ENCODE data around the gene CDK5.

The CDK5 gene

DNA sequence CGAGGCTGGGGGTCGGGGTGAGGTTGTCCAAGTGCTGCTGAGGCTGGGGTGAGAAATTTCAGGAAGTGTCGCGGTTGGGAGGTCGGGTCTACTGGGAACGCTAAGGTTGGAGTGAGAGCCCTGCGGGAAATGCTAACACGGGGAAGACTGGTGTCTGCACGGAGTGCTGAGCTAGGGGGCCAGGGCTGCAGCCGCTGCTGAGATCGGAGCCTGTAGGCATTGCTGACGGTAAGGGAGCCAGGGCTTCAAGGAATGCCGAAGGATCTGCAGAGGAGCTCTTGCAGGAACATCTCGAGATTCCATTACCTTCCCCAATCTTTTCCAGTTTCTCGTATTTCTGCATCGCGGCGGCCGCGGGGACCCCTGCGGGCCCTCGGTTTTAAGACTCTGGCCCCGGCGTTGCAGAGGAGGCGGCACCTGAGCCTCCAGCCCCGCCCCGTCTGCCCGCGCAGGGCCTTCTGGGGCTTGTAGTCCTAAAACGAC, at the start of gene CDK5:
Gene CDK5, minus strand, starts transcription at position 392 of the 483 bp plus-strand sequence. Its CDS starts 49 bp downstream, at position 343.
- no peak for DNase-seq

GRCh38 chr7:151104411-151105235, 46.9 kb upstream of the CDK5 start:
- DNase-seq = peak; percentile 69

- no peak for DNase-seq
Observed at GRCh38 chr7:151103973-151104372, 46.3 kb upstream of the CDK5 start.

GRCh38 chr7:151102991-151103390, 45.3 kb upstream of the CDK5 start:
- no peak for DNase-seq

GRCh38 chr7:151101621-151102396, 44.1 kb upstream of the CDK5 start:
- no peak for DNase-seq

DNA sequence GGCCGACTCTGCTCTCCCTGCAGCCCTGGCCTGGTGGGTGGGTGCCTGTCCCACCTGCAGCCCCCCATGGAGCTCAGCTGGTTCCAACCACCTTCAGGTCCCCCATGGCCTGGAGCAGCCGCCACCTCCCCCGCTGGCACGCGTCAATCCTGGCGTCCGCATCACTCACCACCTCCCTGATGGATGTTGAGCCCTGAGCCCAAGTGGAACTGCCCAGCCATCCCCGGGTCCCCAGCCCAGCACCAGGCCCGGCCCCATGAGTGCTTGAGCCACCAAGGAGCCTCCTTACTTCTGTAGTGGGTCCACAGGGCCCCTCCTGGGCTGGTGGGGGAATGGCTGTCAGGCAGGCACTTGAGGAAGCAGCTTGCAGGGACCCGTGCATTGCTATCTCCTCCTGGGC, 43.2 kb upstream of the CDK5 start:
- no peak for DNase-seq

GRCh38 chr7:151099486-151100211, 42.0 kb upstream of the CDK5 start:
- DNase-seq = no peak

- no peak for DNase-seq
Observed at GRCh38 chr7:151095828-151096475, 38.3 kb upstream of the CDK5 start.

- DNase-seq = no peak
Observed at GRCh38 chr7:151095123-151095797, 37.6 kb upstream of the CDK5 start.

DNA sequence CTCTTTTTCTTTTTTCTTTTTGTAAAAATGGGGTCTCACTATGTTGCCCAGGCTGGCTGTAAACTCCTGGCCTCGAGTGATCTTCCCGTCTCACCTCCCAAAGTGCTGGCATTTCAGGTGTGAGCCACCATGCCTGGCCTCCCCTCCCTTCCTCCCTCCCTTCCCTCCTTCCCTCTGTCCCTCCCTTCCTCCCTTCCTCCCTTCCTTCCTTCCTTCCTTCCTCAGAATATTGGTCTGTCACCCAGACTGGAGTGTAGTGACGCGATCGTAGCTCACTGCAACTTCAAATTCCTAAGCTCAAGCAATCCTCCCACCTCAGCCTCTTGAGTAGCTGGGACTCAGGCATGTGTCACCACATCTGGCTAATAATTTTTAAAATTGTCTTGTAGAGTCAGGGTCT, 37.0 kb upstream of the CDK5 start:
- no peak for DNase-seq

GRCh38 chr7:151093748-151094147, 36.1 kb upstream of the CDK5 start:
- no peak for DNase-seq

DNA sequence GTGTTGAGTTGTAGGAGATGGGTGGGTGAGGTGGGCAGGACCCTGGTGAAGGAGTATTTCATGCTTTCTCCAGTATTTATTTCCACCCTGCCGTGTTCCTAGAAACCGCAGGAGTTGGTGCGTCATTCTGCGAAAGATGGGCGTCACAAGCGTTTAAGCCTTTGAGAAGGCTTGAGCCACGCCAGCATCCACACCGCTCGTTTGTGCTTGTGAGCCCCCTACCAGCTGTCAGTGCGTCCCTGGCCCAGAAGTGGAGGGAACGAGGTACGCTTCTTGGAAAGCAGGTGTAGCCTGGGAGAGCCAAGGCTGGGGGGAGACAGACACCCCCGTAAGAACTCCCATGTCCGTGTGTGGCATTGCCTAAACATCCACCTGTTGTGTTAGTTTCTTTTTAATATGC, 34.3 kb upstream of the CDK5 start:
- no peak for DNase-seq

DNA sequence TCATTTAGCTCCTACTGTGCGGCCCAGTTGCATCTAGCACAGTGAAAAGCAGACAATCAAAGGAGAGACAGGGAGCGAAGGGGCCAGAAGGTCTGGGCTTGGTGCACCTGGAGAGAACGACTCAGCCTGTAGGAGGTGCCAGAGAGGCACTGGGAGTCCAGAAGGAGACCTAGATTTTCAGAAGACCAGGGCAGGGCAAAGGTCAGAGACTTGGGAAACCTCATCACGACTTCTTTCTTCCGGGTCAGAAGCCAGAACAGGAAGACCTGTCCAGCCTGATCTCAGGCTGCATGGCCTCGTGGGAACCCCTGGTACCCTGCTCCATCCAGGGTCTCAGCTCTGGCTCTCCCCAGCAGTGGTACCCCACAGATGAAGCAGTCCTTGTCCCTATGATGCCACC, 33.7 kb upstream of the CDK5 start:
- DNase-seq = no peak

- DNase-seq = no peak
Observed at GRCh38 chr7:151091003-151091402, 33.3 kb upstream of the CDK5 start.

- DNase-seq = no peak
Observed at GRCh38 chr7:151089893-151090730, 32.4 kb upstream of the CDK5 start.

DNA sequence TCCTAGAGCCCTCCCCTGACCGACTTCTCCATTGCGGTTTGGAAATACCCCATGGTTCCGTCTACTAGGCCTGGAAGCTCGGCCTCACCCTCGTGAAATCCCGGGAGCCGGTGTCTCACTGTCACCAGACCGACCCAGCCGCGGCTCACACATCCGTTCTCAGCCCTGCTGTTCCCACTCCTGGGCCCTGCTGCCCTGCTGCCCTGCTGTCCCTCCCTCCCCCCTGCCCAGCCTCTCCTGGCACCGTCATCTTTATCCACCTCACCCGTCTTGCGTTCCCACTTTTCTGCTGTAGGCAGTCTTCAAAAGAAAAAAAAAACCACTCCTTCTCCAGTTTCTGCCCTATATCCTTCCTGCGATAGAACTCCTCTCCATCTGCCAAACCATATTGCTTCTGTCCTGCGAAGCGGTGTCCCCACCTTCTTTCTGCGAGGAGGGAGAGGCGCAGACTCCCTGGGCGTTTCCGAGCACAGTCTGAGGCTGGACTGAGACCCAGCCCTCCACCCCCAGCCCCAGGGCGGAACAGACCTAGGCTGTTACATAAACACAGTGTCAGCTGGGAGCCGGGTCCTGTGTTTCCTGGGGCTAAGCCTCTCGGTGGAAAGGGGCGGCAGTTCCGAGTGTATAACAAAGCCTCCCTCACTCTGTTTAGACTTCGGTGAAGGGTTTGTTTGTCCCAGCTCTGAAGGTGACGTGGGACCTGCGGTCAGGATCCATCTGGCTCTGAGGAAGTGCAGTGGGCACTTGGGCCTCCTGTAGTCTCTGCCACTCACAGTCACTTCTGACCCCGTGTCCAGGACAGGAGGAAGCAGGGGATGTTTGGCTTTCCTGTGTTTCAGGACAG, 31.4 kb upstream of the CDK5 start:
- peak; percentile 79 for DNase-seq

DNA sequence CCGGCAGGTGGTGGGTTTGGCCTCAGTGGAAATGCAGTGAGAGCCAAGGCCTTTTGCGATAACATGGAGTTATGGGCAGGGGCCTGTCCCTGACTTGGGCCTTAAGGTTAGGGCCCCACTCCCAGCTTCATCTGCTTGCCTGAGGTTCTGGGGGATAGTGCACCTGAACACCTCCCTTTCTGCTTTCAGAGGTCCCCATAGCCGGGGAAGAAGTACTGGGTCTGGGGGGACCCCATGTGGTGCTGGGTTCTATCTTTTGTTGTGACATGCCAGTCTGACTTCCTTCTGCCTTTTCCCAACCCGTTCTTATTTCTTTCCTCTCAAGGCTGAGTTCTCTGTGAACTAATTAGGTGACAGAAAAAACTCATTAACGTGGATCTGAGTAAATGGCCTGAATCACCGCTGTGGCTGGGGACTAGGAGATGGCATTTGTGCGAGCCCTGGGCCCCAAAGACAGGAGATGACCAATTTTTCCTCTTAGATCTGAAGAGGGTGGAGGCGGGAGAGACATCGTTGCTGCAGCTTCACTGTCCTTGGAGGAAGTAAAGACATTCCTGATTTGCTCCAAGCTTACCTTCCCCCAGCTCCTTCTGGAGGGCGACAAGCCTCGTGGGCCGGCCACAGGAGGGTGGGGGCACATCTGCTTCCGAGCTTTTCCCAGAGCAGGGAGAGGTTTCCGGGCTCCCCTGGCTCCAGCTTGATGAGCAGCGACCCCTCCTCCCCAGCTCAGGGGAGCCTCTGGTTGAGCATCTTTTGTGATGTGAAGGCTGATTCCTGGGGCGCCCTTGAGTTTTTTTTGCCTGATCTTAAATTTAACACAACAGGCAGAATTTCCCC, 30.5 kb upstream of the CDK5 start:
- DNase-seq = no peak

GRCh38 chr7:151087245-151088018, 29.7 kb upstream of the CDK5 start:
- peak; percentile 53 for DNase-seq
